Karpas-422 (cell line): Measurements from ENCODE around the gene KRTAP12-4. TPM values are rescaled to one million over a fixed set of nuclear protein-coding genes. Genes with fewer than 3 reads are reported as not detected.
A peak's percentile ranks its signal among the peaks of the same experiment; 100 is the strongest.
"Not testable (repeated sequence)": the region's sequence is repeated elsewhere in the genome, so short reads cannot be mapped to it uniquely, and the experiment has no call there.

Experiments used
- DNase-seq: peaks from one replicate; pipeline ENCODE4 v3.0.0-alpha.2; 2015
- H2AFZ ChIP-seq: fragments of 200-600 bp; sonication (generic); 2 replicates; pipeline ENCODE4 v1.6.1; 2014; ENCODE audit warnings: antibody characterized with exemption, low read length, mixed read lengths
- H3K27ac ChIP-seq: fragments of 200-600 bp; sonication (generic); 2 replicates; pipeline ENCODE4 v1.5.1; 2014; ENCODE audit warnings: mild to moderate bottlenecking, low read length, moderate library complexity
- H3K27me3 ChIP-seq: fragments of 200-600 bp; sonication (generic); 2 replicates; pipeline ENCODE4 v1.6.1; 2014; ENCODE audit warnings: low read length, mixed read lengths
- H3K36me3 ChIP-seq: fragments of 200-600 bp; sonication (generic); 2 replicates; pipeline ENCODE4 v1.6.1; 2014; ENCODE audit warnings: low read length, mixed read lengths; ENCODE audit not compliant: insufficient read depth
- H3K4me1 ChIP-seq: fragments of 200-600 bp; sonication (generic); 2 replicates; pipeline ENCODE4 v1.6.1; 2014; ENCODE audit warnings: mild to moderate bottlenecking, low read length, mixed read lengths
- H3K4me2 ChIP-seq: fragments of 200-600 bp; sonication (generic); 2 replicates; pipeline ENCODE4 v1.6.1; 2014; ENCODE audit warnings: low read length, low read depth, mild to moderate bottlenecking; ENCODE audit not compliant: poor library complexity, severe bottlenecking
- H3K4me3 ChIP-seq: fragments of 200-600 bp; sonication (generic); 2 replicates; pipeline ENCODE4 v1.5.1; 2014; ENCODE audit warnings: mild to moderate bottlenecking, antibody characterized with exemption, low read length, mixed read lengths
- H3K79me2 ChIP-seq: fragments of 200-600 bp; sonication (generic); 2 replicates; pipeline ENCODE4 v1.6.1; 2014; ENCODE audit warnings: mild to moderate bottlenecking, low read length, mixed read lengths
- H3K9ac ChIP-seq: fragments of 200-600 bp; sonication (generic); 2 replicates; pipeline ENCODE4 v1.6.0; 2014; ENCODE audit warnings: low read length
- H3K9me2 ChIP-seq: fragments of 200-600 bp; sonication (generic), shearing (Covaris generic); replicated peaks from 2 replicates; pipeline ENCODE4 v1.6.0; 2014; ENCODE audit warnings: mild to moderate bottlenecking, low read length, moderate library complexity; ENCODE audit not compliant: insufficient read depth
- H3K9me3 ChIP-seq: fragments of 300-700, 200-600 bp; sonication (generic); 2 replicates; pipeline ENCODE4 v1.6.1; 2014; ENCODE audit warnings: low read length, mixed read lengths
- H4K20me1 ChIP-seq: fragments of 200-600 bp; sonication (generic); 2 replicates; pipeline ENCODE4 v1.6.1; 2014; ENCODE audit warnings: mild to moderate bottlenecking, antibody characterized with exemption, low read length, low read depth; ENCODE audit not compliant: insufficient read depth
- total RNA-seq: library from RNA; depleted of rRNA; stranded (reverse); fragments of >200 nt; shearing (Covaris generic); gene quantifications from 2 replicates; pipeline ENCODE4 v1.2.3, GENCODE V29; 2014; ENCODE audit warnings: low replicate concordance

KRTAP12-4 gene
- total RNA-seq, 1 experiment from 2014 or later, result not detected

DNA sequence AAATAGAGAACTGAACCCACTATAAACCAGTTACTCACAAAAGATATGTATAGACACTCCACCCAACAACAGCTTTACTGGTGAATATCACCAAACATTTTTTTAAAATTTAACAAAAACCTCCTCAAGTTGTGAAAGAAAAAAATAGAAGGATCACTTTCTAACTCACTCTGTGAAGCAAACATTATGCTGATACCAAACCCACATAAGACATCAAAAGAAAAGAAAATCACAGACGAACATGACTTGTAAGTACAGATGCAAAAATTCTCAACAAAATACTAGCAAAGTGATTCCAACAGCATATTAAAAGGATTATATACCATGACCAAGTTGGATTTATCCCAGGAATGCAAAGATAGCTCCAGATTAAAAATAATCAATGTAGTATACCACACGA is 37.2 kb upstream of the KRTAP12-4 start:
- Histone ChIP-seq H3K27me3 (no peaks in the 10 kb centered on the region), H4K20me1 (no peaks in the 10 kb centered on the region; the same call in 1 of the 2 replicates), H3K36me3 (no peaks in the 10 kb centered on the region), H3K9me3 (no peaks in the 10 kb centered on the region), H3K4me1 (peaks cover 13% of the 10 kb centered on the region), H3K9ac (no peak overlapping the region), H3K79me2 (no peaks in the 10 kb centered on the region), H3K4me3 (no peak overlapping the region), H3K27ac (no peak overlapping the region), H3K9me2 (no peaks in the 10 kb centered on the region), H2AFZ (no peak overlapping the region), H3K4me2 (no peak overlapping the region)
- no peak for DNase-seq

GRCh38 chr21:44689740-44690139 is 35.3 kb upstream of the KRTAP12-4 start:
- H3K9me3 ChIP-seq, H3K27ac ChIP-seq, H3K4me2 ChIP-seq, H3K9ac ChIP-seq, H2AFZ ChIP-seq, H3K27me3 ChIP-seq, H3K36me3 ChIP-seq, DNase-seq, H3K9me2 ChIP-seq, H3K79me2 ChIP-seq, H3K4me3 ChIP-seq, H4K20me1 ChIP-seq: not testable (repeated sequence)
- peaks cover 13% of the 10 kb centered on the region for H3K4me1 ChIP-seq

- DNase-seq, result peak; percentile 70
- H3K4me3 ChIP-seq, result no peak overlapping the region
- peak overlapping the region; percentile 16 for H3K4me2 ChIP-seq
- H4K20me1 ChIP-seq, result no peaks in the 10 kb centered on the region; the same call in 1 of the 2 replicates
- H3K4me1 ChIP-seq, result peaks cover 13% of the 10 kb centered on the region
- no peak overlapping the region for H2AFZ ChIP-seq
- H3K79me2 ChIP-seq, result no peaks in the 10 kb centered on the region
- H3K36me3 ChIP-seq, result no peaks in the 10 kb centered on the region
- H3K9me3 ChIP-seq, result no peaks in the 10 kb centered on the region
- no peak overlapping the region for H3K27ac ChIP-seq
- no peaks in the 10 kb centered on the region for H3K27me3 ChIP-seq
- H3K9ac ChIP-seq, result no peak overlapping the region
- no peaks in the 10 kb centered on the region for H3K9me2 ChIP-seq
These were observed 33.2 kb upstream of the KRTAP12-4 start for GRCh38 chr21:44687671-44688070.

DNA sequence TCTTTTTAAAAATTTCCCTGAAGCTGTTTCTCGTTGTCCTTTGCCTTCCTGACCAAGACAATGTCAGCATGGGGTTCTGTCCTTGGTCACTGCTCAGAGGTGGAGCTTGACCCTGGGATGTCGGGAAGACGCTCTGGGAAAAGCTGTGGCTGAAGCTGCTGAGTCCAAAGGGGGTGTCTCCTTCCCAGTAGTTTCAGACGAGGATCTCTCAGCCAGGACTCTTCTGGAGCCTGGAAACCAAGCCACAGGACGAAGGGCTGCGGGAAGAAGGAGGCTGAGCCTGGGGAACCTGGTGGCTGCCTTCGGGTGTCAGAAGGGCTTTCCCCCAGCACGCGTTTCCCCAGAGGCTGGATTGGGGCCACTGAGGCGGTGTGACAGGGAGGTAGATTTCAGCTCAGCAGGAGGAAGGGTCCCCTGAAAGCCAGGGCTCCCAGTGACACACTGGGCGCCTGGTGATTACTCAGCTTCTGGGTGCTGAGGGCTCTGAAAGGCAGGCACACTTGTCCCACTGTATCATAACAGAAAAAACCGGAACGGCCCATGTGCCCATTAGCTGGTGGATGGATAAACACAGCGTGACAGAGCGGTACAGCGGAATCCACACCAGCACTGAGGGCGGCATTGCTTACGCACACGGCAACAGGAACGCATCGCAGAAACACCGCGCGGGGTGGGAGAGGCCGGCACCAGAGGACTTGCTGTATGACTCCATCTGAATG is 32.5 kb upstream of the KRTAP12-4 start:
- H3K4me1 ChIP-seq, result peaks cover 13% of the 10 kb centered on the region
- H3K4me2 ChIP-seq, result no peak overlapping the region
- H3K9me3 ChIP-seq, result no peaks in the 10 kb centered on the region
- no peak overlapping the region for H2AFZ ChIP-seq
- no peak overlapping the region for H3K9ac ChIP-seq
- H4K20me1 ChIP-seq, result no peaks in the 10 kb centered on the region; the same call in 1 of the 2 replicates
- H3K9me2 ChIP-seq, result no peaks in the 10 kb centered on the region
- H3K27ac ChIP-seq, result no peak overlapping the region
- H3K27me3 ChIP-seq, result no peaks in the 10 kb centered on the region
- H3K36me3 ChIP-seq, result no peaks in the 10 kb centered on the region
- H3K4me3 ChIP-seq, result no peak overlapping the region
- H3K79me2 ChIP-seq, result no peaks in the 10 kb centered on the region
- no peak for DNase-seq

- Histone ChIP-seq H3K4me2 (no peak overlapping the region), H3K9me3 (no peaks in the 10 kb centered on the region), H3K9me2 (no peaks in the 10 kb centered on the region), H3K36me3 (no peaks in the 10 kb centered on the region), H3K4me3 (no peak overlapping the region), H3K79me2 (no peaks in the 10 kb centered on the region), H3K27ac (no peak overlapping the region), H3K9ac (no peak overlapping the region), H3K27me3 (no peaks in the 10 kb centered on the region), H2AFZ (no peak overlapping the region), H3K4me1 (peaks cover 13% of the 10 kb centered on the region), H4K20me1 (no peaks in the 10 kb centered on the region; the same call in 1 of the 2 replicates)
- DNase-seq, result no peak
These were observed 31.7 kb upstream of the KRTAP12-4 start for GRCh38 chr21:44686000-44686781.

DNA sequence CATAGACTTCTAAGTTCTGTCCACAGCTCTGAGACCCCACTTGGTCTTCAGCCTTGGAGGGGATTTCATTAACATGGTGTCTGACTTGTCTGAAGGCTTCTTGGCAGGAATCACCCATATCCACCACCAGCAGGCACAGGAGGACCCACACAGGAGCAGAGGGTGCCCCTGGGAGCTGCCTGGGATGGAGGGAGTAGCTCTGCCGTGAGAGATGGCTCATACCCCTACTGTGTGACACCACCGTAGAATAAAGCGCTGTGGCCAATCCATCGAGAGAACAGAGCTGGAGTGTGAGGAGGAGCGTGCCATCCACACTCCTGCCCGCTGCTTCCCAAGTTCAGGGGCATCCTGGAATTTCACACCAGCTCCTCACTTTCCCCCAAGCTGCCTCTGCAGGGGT is 30.6 kb upstream of the KRTAP12-4 start:
- H3K4me2 ChIP-seq, H3K27me3 ChIP-seq, H3K9me3 ChIP-seq, H3K27ac ChIP-seq, H3K9ac ChIP-seq, H4K20me1 ChIP-seq, H3K79me2 ChIP-seq, H3K36me3 ChIP-seq, H3K9me2 ChIP-seq, DNase-seq, H3K4me3 ChIP-seq, H2AFZ ChIP-seq: not testable (repeated sequence)
- peaks cover 13% of the 10 kb centered on the region for H3K4me1 ChIP-seq

- Histone ChIP-seq H3K27me3 (no peaks in the 10 kb centered on the region), H3K4me2 (no peak overlapping the region), H3K4me3 (no peak overlapping the region), H2AFZ (no peak overlapping the region), H3K9me2 (no peaks in the 10 kb centered on the region), H4K20me1 (no peaks in the 10 kb centered on the region; the same call in 1 of the 2 replicates), H3K4me1 (peaks cover 13% of the 10 kb centered on the region), H3K9me3 (no peaks in the 10 kb centered on the region), H3K9ac (no peak overlapping the region), H3K27ac (no peak overlapping the region), H3K79me2 (no peaks in the 10 kb centered on the region), H3K36me3 (no peaks in the 10 kb centered on the region)
- DNase-seq, result no peak
These were observed 30.0 kb upstream of the KRTAP12-4 start for GRCh38 chr21:44684483-44684882.

GRCh38 chr21:44684077-44684476 is 29.6 kb upstream of the KRTAP12-4 start:
- Histone ChIP-seq H3K27me3 (no peaks in the 10 kb centered on the region), H3K4me3 (no peak overlapping the region), H3K4me1 (peaks cover 13% of the 10 kb centered on the region), H3K9me3 (no peaks in the 10 kb centered on the region), H3K36me3 (no peaks in the 10 kb centered on the region), H3K9me2 (no peaks in the 10 kb centered on the region), H3K27ac (no peak overlapping the region), H3K9ac (no peak overlapping the region), H2AFZ (no peak overlapping the region), H4K20me1 (no peaks in the 10 kb centered on the region; the same call in 1 of the 2 replicates), H3K79me2 (no peaks in the 10 kb centered on the region), H3K4me2 (no peak overlapping the region)
- no peak for DNase-seq
